ENCODE data around the gene HLA-DQB1.

GRCh38 chr6:32669893-32670292 lies 3.4 kb upstream of the HLA-DQB1 start:
- no peak for TF ChIP-seq YY1 (IDR thresholded peaks at IDR 0.05; ENCODE audit: insufficient read depth, insufficient read length)
- no peak for TF ChIP-seq ZNF274 (IDR thresholded peaks at IDR 0.05; ENCODE audit: low read depth, low read length)
- TF ChIP-seq SUZ12 (IDR thresholded peaks at IDR 0.05; ENCODE audit: extremely low read depth, insufficient read depth, insufficient read length), result no peak
